HepG2 (cell line): ENCODE results near the gene PPP2R2D.
A peak's percentile ranks its signal among the peaks of the same experiment; 100 is the strongest.

Source experiments
- KLF13 ChIP-seq: sonication (generic); formaldehyde crosslinking; IDR thresholded peaks from 2 replicates; pipeline ENCODE4 v1.4.0; 2020; ENCODE audit warnings: mild to moderate bottlenecking, missing genetic modification reagents
- MTA1 ChIP-seq: sonication (generic); formaldehyde crosslinking; IDR thresholded peaks from 2 replicates; pipeline ENCODE4 v1.4.0; 2020; ENCODE audit warnings: missing genetic modification reagents, mild to moderate bottlenecking, borderline replicate concordance
- NR2F2 ChIP-seq: IDR thresholded peaks from 2 replicates; pipeline ENCODE4 v1.6.1; 2012; ENCODE audit warnings: low read depth, inconsistent platforms, borderline replicate concordance
- RAD21 ChIP-seq: fragments of 450-650 bp; formaldehyde crosslinking; IDR thresholded peaks from 2 replicates; pipeline ENCODE4 v1.5.0; 2020; ENCODE audit warnings: mild to moderate bottlenecking
- TF ChIP-seq, protein P1 (sequence below): sonication (generic); formaldehyde crosslinking; IDR thresholded peaks from 2 replicates; pipeline ENCODE4 v1.5.0; 2020; ENCODE audit warnings: mild to moderate bottlenecking, missing genetic modification reagents, moderate library complexity
- TF ChIP-seq, protein P2 (sequence below): sonication (generic); formaldehyde crosslinking; IDR thresholded peaks from 2 replicates; pipeline ENCODE4 v1.4.0; 2020; ENCODE audit warnings: missing genetic modification reagents

DNA sequence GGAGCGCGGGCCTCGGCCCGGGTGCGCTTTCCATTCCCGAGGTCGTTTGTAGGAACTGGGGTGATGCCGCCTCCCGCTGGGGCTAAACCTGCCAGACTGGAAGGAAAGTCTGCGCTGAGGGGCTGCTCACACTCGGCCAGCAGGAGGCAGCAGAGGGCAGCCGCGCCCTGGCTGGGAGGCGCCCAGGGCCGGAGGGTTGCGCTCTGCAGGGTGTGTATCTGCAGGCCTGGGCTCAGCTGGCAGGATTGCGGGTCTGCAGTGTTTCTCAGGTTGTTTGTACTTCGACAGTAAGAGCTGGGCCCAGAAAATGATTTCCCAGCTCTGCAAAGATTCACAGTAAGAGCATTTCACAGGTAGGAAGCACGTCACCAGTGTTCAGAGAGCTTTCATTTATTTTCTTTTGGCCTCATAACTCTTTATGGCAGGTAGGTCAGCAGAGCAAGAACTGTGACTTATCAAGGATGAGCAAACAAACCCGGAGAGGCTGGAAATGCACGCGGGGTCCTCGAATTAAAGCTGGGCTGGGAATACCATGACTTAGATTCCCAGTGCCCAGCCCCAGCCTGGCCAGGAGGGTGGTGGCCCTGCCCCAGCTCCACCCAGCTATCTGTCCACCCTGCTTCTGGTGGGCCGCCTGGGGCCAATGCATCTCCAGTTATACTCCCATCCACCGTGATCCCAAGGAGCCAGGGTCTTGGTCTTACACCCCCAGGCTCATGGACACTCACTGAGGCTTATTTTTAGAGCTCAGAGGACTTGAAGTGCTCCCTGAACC lies 15.2 kb upstream of the PPP2R2D start:
- TF ChIP-seq, protein P1, sequence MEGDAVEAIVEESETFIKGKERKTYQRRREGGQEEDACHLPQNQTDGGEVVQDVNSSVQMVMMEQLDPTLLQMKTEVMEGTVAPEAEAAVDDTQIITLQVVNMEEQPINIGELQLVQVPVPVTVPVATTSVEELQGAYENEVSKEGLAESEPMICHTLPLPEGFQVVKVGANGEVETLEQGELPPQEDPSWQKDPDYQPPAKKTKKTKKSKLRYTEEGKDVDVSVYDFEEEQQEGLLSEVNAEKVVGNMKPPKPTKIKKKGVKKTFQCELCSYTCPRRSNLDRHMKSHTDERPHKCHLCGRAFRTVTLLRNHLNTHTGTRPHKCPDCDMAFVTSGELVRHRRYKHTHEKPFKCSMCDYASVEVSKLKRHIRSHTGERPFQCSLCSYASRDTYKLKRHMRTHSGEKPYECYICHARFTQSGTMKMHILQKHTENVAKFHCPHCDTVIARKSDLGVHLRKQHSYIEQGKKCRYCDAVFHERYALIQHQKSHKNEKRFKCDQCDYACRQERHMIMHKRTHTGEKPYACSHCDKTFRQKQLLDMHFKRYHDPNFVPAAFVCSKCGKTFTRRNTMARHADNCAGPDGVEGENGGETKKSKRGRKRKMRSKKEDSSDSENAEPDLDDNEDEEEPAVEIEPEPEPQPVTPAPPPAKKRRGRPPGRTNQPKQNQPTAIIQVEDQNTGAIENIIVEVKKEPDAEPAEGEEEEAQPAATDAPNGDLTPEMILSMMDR, result peak; percentile 99
- peak; percentile 92 for TF ChIP-seq RAD21 (CRISPR knock-in tag)
- TF ChIP-seq NR2F2, result no peak
- TF ChIP-seq, protein P2, sequence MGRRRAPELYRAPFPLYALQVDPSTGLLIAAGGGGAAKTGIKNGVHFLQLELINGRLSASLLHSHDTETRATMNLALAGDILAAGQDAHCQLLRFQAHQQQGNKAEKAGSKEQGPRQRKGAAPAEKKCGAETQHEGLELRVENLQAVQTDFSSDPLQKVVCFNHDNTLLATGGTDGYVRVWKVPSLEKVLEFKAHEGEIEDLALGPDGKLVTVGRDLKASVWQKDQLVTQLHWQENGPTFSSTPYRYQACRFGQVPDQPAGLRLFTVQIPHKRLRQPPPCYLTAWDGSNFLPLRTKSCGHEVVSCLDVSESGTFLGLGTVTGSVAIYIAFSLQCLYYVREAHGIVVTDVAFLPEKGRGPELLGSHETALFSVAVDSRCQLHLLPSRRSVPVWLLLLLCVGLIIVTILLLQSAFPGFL (CRISPR knock-in tag), result no peak
- TF ChIP-seq KLF13 (CRISPR knock-in tag), result no peak
- no peak for TF ChIP-seq MTA1 (CRISPR knock-in tag)
